ENCODE results near the gene DCP1A.

DCP1A gene

DNA sequence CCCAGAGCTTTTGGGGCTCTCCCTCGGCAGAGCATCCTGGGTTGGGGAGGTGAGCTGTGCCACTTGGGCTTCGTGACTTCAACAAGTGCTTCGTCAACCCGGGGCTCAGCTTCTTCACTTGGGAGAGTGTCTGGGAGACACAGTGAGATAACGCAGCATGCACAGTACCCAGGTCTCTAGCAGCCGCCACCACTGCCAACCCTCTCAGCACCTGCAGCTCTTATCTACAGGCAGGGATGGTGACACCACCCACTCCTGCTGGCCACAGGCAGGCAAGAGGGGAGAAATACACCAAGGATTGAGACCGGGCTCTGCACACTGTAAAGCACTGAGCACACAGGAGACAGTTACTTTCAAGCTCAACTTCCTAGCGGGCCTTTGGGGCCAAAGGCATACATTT, 103.1 kb downstream of the DCP1A start:
- no peak for DNase-seq (ENCODE audit: low read depth)

DNA sequence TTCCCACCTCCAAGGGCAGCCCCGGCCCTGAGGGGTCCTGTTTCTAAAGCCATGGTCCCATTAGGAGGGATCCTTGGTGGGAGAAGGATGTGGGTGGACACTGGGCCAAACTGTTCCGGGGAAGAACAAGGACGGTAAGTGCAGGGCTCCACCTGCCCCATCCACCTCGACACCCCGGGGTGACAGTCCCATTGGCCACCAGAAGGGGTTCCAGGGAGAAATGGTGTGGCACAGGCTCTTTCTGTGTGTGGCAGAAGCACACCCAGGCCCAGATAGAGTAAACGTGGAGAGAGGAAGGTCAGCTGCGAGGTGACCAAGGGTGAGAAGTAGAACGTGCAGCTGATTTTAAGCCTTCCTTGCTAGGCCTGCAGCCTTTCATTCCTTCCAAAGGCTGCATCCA, 103.6 kb downstream of the DCP1A start:
- no peak for DNase-seq (ENCODE audit: low read depth)

DNA sequence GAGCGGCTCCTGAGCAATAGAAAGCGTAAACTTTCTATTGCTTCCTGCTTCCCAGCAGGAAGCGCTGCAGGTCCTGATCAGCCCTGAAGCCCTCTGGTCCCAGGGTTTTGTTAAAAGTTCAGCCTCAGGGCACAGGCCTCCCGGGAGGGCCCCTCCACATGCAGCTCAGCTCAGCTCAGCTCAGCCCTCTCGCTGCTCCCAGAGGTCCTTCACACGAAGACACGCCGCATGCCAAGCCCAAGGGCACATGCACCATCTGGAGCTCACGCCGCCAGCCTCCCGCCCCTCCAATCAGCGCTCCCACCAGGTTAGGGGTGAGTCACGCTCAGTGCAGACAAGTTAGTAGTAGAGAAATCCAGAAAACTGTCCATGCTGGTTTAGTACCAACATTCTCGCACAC, 104.2 kb downstream of the DCP1A start:
- no peak for DNase-seq (ENCODE audit: low read depth)

DNA sequence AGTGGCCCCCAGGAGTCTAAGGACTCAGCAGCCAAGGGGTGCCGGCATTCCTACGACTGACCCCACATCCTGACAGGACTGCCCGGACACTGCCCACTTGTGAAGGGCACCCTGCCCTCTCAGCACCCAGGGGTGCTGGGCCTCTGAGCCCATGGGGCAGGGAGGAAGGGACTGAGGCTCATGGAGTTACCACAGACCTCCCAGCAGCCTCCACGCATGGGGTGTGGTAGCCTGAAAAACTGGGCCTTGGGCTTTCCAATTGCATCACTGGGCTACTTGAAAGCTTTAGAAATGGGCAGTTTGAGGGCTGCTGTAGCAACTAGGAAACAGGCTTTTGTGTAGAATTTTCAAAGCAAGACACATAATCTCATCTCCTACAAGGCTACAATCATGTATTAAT, 104.7 kb downstream of the DCP1A start:
- DNase-seq (ENCODE audit: low read depth), result no peak

DNA sequence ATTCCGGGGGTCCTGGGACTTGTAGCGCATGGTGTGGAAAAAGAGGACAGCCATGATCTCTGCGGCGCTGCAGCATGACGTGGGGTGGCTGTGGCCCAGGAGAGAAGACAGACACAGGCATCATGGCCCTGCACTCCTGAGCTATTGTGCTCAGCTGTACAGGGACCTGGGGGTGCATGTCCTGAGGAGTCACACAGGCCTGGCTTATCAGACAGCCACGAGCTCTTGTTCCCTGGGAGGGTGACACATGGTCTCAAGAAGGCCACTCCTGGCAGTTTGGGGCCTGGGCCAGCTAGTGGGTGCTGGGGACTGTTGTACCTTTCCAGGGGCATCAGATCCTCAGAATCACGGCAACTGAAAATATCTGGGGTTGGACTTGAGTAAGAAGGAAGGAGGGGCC, 105.2 kb downstream of the DCP1A start:
- no peak for DNase-seq (ENCODE audit: low read depth)

DNA sequence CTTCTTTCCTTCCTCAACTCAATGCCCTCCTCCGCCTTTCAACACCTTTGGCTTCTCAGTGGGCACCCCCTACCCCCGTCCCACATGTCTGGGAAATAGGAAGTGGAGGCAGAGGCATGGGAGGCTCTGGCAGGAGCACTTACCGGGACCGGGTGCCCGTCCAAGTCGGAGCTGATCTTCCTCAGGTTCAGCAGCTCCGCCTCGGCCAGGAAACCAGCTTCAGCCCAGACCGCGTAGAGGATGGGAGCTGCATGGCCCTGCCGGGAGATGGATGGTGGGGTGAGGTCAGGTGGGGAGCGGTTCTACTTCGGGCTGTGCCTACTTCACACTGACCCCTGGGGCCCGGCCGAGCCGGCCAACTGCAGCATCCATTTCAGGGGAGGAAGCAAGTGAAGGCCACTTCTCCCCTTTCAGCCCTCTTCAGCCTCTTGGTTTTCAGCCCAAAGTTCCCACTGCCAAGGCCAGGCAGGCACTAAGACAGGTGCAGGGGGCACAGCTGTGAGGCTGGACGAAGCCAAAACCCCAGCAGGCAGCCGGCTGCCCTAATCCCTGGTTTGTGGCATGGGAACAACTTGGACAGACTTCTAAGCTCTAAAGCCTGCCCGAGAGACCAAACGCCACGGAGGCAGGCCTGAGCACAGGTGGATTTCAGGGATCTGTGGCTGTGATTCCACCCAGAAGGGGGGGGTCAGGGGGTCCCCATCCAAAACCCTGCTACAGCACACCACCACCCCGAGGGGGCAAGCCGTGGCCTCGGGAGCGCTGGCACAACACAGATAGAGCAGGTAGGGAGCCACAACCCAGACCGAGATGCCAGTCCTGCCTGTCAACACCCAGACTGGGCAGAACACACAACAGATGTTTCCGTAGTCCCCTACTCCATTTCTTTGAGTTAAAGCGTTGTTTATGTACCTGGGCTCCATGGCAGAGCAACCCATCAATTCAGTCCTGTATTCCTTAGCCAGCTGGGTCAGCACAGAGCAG, 106.1 kb downstream of the DCP1A start:
- no peak for DNase-seq (ENCODE audit: low read depth)

DNA sequence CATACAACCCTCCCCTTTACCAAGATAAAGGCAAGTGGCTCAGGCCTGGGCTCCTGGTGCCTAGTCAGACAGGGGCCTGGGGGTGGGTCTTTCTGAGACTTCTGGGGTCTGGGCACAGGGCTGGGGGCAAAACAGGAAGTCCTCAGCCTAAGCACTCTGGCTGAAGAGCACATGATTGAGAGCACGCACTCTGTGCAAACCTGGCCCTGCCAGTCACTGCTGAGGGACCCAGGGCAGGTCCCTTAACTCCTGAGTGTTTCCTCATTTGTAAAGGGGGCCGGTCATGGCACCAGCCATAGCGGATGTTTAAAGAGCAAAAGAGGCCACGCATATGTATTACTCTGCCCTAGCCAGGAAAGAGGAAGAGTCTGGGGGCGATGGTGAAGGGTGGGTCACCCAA, 107.5 kb downstream of the DCP1A start:
- DNase-seq (ENCODE audit: low read depth), result no peak

DNA sequence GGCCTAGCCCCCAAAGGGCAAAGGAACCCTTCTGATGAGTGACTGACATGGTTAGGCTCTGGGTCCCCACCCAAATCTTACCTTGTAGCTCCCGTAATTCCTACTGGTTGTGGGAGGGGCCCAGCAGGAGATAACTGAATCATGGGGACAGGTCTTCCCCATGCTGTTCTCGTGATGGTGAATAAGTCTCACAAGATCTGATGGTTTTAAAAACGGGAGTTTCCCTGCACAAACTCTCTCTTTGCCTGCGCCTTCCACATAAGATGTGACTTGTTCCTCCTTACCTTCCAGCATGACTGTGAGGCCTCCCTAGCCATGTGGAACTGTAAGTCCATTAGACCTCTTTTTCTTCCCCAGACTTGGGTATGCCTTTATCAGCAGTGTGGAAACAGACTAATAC, 108.5 kb downstream of the DCP1A start:
- DNase-seq (ENCODE audit: low read depth), result no peak

DNA sequence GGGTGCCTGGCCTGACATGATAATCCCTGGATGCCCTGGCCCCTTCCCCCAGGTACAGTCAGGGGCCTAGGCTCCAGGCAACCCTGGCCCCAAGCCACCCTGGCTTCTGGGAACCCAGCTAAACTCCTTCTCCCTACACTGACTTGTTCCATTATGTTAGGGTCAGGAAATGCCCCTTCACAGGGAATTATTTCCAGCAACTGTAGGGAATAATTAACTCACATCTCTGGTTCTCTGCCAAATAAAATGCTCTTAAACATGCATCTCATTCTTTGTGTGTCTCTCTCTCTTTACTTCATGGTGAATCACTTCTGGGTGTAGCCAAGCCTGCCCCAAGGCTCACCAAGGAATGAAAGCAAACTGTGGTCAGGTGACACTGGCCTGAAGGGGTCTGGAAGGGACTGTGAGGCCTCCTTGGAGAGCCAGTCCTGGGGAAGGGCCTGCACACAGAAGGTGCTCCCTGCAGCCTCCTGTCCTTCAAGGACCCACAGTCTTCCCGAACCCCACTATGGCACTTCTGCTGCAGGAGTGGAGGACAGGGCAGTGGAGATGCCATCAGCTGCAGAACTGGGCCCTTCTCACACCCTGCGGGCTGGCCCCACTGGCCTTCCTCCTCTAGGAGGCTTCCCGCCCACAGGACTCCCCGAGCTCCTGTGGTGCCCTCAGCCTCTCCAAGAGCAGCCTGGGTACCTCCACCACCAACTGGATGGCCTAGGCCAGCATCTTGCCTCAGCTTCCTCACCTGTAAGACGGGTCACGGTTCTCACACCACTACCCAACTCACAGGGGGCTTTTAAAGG, 109.1 kb downstream of the DCP1A start:
- no peak for DNase-seq (ENCODE audit: low read depth)

DNA sequence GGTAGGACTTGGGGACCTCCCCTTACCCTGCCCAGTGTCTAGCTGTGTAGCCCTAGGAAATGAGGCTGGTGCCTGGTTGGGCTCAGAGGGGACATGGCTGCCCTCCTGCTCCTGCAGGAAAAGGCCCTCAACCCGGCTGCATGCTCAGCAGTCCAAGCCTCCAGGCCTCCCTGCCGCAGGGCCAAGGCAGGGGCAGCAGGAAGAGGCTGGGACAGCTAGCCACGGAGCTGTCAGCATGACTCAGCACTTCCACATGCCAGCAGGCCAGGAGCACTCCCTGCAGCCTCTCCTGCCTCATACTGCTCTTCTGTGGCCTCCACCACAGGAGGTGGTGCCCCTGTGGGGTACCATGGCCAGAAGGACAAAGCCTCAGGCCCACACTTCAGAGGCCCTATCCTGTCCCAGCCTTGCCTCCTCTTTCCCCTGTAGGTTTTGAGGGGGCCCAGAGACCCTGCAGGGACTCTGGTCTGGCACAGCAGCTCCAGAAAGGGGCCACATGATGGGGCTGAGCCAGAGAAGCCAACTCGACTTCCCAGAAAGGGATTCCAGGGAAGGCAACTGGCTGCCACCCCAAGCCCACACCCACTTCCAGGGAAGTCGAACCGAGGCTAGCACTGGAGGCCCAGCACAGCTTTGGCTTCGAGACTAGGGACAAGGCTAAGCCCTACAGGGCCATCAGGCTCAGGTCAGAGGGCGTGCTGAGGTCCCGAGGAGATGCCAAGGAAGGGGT, 111.1 kb downstream of the DCP1A start:
- DNase-seq (ENCODE audit: low read depth), result no peak

DNA sequence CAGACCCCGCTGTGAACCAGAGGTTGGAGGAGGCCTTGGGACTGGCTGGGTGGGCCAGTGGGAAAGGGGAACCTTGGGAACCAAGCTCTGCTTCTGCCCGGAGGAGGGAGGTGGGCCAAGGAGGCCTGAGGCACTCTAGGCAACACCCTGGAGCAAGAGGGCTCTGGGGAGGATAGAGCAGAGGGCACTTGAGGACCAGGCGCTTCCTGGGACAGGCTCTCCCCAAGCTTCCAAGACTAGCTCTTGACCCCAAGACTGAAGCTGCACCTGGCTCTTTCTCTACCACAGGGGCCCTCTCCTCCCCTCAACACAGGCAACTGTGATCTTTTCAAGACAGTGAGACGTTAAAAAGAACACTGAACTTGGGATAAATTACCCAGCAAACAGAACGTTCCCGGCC, 111.8 kb downstream of the DCP1A start:
- DNase-seq (ENCODE audit: low read depth), result no peak

DNA sequence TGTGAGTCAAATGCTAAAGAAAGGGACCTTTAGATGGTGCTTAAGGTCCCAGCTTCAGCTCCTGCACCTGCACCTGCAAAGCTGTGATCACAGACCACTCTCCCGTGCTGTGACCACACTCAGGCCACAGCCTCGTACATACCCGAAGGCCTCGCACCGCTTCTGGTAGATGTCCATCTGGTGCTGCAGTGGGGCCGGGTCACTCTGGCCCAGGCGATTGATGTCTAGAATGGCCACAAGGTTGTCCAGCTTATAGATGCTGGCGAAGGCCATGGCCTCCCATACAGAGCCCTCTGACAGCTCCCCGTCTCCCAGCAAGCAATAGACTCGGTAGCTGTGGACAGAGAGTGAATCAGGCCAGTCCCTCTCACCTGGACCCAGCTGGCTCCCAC, 112.5 kb downstream of the DCP1A start:
- DNase-seq (ENCODE audit: low read depth), result no peak

DNA sequence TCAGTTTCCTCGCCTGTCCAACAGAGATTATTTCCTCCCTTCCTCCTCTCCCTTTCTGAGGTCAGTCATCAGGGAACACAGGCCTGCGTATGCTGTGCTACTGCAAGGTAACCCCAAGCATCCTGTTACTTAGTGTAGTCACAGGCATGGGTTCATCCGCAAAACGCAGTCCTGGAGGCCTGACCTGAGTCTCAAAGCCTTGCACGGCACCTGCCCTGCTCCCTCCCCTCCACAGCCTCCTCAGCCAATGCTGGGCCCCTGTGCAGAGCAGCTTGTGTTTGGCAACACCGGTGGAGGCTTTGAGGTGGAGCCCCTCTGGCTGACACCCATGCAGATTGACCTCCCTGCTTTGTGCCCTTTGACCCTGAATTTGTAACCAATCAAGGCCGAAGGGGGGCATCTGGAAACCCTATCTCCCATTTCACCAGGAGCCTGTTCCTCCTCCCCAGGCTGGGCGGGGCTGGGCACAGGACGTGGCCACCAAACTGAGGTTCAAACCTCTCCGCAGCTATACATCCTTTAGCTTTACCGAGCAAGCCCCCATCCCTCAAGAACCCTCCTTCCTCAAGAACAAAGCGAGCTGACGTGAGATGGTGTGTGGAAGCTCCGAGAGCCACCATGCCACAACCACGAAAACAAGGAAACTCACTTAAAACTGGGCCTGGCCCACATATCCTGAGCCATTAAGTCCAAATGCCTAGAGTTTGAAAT, 113.1 kb downstream of the DCP1A start:
- no peak for DNase-seq (ENCODE audit: low read depth)

Data from activated T-cell treated with anti-CD3 and anti-CD28 coated beads for 24 hours (primary cell).